Esophagus muscularis mucosa (tissue), 4 donors: ENCODE data around the gene HTR3C. TPM values are rescaled to one million over a fixed set of nuclear protein-coding genes. Genes with fewer than 3 reads are reported as not detected.

Source experiments
- DNase-seq: peaks from one replicate; pipeline ENCODE4 v3.0.0-alpha.2; 2017; ENCODE audit errors: extremely low spot score
- H3K27ac ChIP-seq, 4 donors: fragments of 200-600 bp; sonication (generic); replicated peaks in 1 of 4; 1 replicate in 3 of 4; 2 replicates in 1 of 4; pipeline ENCODE4 v1.5.1; 2016 to 2019; ENCODE audit warnings: mild to moderate bottlenecking in 1 of 4
- H3K27me3 ChIP-seq, 4 donors: fragments of 200-600 bp; sonication (generic); one replicate each; pipeline versions ENCODE4 v1.5.1 to v1.6.0; 2016 to 2019
- H3K36me3 ChIP-seq, 4 donors: fragments of 200-600 bp; sonication (generic); one replicate each; pipeline ENCODE4 v1.5.1; 2016 to 2019
- H3K4me1 ChIP-seq, 4 donors: fragments of 200-600 bp; sonication (generic); one replicate each; pipeline ENCODE4 v1.5.1; 2016 to 2019
- H3K4me3 ChIP-seq, 4 donors: fragments of 200-600 bp; sonication (generic); 1 replicate in 2 of 4; 2 replicates in 2 of 4; pipeline ENCODE4 v1.5.1; 2016 to 2019; ENCODE audit warnings: mild to moderate bottlenecking in 4 of 4, moderate library complexity in 1 of 4
- H3K9me3 ChIP-seq, 4 donors: fragments of 200-600 bp; sonication (generic); 1 replicate in 3 of 4; 2 replicates in 1 of 4; pipeline ENCODE4 v1.5.1; 2016 to 2019
- CTCF ChIP-seq, 3 experiments: fragments of 200-600 bp in 2 of 3; fragments of 450-650 bp in 1 of 3; sonication (generic) in 2 of 3; IDR thresholded peaks; one replicate each; pipeline ENCODE4 v1.5.1; 2017 to 2019; ENCODE audit warnings: antibody characterized with exemption in 3 of 3, mild to moderate bottlenecking in 2 of 3, moderate library complexity in 1 of 3
- EP300 ChIP-seq: sonication (generic); formaldehyde crosslinking; IDR thresholded peaks from one replicate; pipeline ENCODE4 v1.6.1; 2017; ENCODE audit warnings: antibody characterized with exemption
- POLR2A ChIP-seq: fragments of 450-650 bp; IDR thresholded peaks from one replicate; pipeline ENCODE4 v1.6.1; 2017; ENCODE audit warnings: antibody characterized with exemption, moderate library complexity, mild to moderate bottlenecking, low read depth
- POLR2AphosphoS5 ChIP-seq, 2 donors: sonication (generic); formaldehyde crosslinking; IDR thresholded peaks; one replicate each; pipeline ENCODE4 v1.6.1; 2017; ENCODE audit warnings: antibody characterized with exemption in 2 of 2
- WGBS: methylation state at CpG from one replicate; pipeline ENCODE4 v1.1.5; 2018; 5-methylcytosine and 5-hydroxymethylcytosine counted together
- intact Hi-C: fragments of 100-400 bp; cut with DNase I; formaldehyde crosslinking; loops from one replicate; pipeline ENCODE4 v1.15.1; 2023
- total RNA-seq, 4 donors: library from RNA; depleted of rRNA; stranded (reverse); fragments of >200 nt; gene quantifications; one replicate each; pipeline versions ENCODE4 v1.1.0 to v1.2.1, GENCODE V29; 2016

The HTR3C gene
- total RNA-seq, 4 donors from 2014 or later, result not detected

GRCh38 chr3:184016169-184016570, 36.7 kb upstream of the HTR3C start:
- Histone ChIP-seq H3K9me3 (no peaks in the 10 kb centered on the region), H3K27me3 (no peaks in the 10 kb centered on the region), H3K36me3 (peaks cover 7 to 27% (median 18%) of the 10 kb centered on the region in 4 donors), H3K4me1 (peaks cover 3 to 25% (median 21%) of the 10 kb centered on the region in 4 donors), H3K4me3 (peak overlapping the region in 2 of 4 donors; percentile 87 to 99), H3K27ac (no peak overlapping the region)
- WGBS, result 78% methylated on average over 5 of the region's 5 CpGs
- TF ChIP-seq EP300 (no peak), CTCF (IDR thresholded peaks at IDR 0.05) (no peak), POLR2A (no peak), POLR2AphosphoS5 (IDR thresholded peaks at IDR 0.05) (no peak)
- DNase-seq, result no peak
- intact Hi-C loops, result loop anchor here (2.0 to 5.0 kb wide), 2 partner anchors 119 to 231 kb away; partner anchors contain the start of genes ALG3, EEF1AKMT4 and EIF2B5

GRCh38 chr3:184016811-184017671, 35.8 kb upstream of the HTR3C start:
- no peak for TF ChIP-seq EP300
- TF ChIP-seq POLR2AphosphoS5 (IDR thresholded peaks at IDR 0.05), result no peak
- peak; percentile 85 to 99 (median 98) for TF ChIP-seq CTCF (IDR thresholded peaks at IDR 0.05)
- H3K4me1 ChIP-seq, result peaks cover 3 to 25% (median 21%) of the 10 kb centered on the region in 4 donors
- H3K27ac ChIP-seq, result peak overlapping the region; percentile 80 to 84 (median 84)
- no peak for DNase-seq
- intact Hi-C loops, result loop anchor here (2.0 to 5.0 kb wide), 2 partner anchors 118 to 230 kb away; partner anchors contain the start of genes ALG3, EEF1AKMT4 and EIF2B5
- 19% methylated on average over 30 of the region's 57 CpGs for WGBS
- no peaks in the 10 kb centered on the region for H3K9me3 ChIP-seq
- H3K36me3 ChIP-seq, result peaks cover 7 to 18% (median 13%) of the 10 kb centered on the region in 4 donors
- H3K4me3 ChIP-seq, result peak overlapping the region; percentile 87 to 99 (median 93)
- no peaks in the 10 kb centered on the region for H3K27me3 ChIP-seq

GRCh38 chr3:184017672-184018423, 35.0 kb upstream of the HTR3C start, which contains the start of gene ABCC5:
Gene ABCC5 (minus strand): TSS chr3:184017884. CDS start chr3:184014392, 3,492 bp downstream.
- peaks cover 7 to 13% (median 10%) of the 10 kb centered on the region in 4 donors for H3K36me3 ChIP-seq
- no peaks in the 10 kb centered on the region for H3K27me3 ChIP-seq
- peak; percentile 97 for DNase-seq
- H3K9me3 ChIP-seq, result no peaks in the 10 kb centered on the region
- peak within 1 kb of the TSS; percentile 80 to 84 (median 84) for H3K27ac ChIP-seq
- WGBS, result under 1% methylated on average over 40 of the region's 55 CpGs
- H3K4me3 ChIP-seq, result peak within 1 kb of the TSS; percentile 87 to 99 (median 93)
- TF ChIP-seq POLR2A (no peak), CTCF (IDR thresholded peaks at IDR 0.05) (peak in 2 of 3 experiments; percentile 24 to 55), EP300 (no peak), POLR2AphosphoS5 (IDR thresholded peaks at IDR 0.05) (peak; percentile 71 to 87)
- intact Hi-C loops, result loop anchor here (2.0 to 5.0 kb wide), 2 partner anchors 117 to 229 kb away; partner anchors contain the start of genes ALG3, EEF1AKMT4 and EIF2B5
- peaks cover 3 to 25% (median 21%) of the 10 kb centered on the region in 4 donors for H3K4me1 ChIP-seq

GRCh38 chr3:184018424-184018973, 34.3 kb upstream of the HTR3C start:
- Histone ChIP-seq H3K4me1 (peaks cover 3 to 25% (median 21%) of the 10 kb centered on the region in 4 donors), H3K4me3 (peak overlapping the region; percentile 87 to 99 (median 93)), H3K27ac (peak overlapping the region; percentile 80 to 84 (median 84)), H3K9me3 (no peaks in the 10 kb centered on the region), H3K36me3 (peaks cover 4 to 8% (median 6%) of the 10 kb centered on the region in 4 donors), H3K27me3 (no peaks in the 10 kb centered on the region)
- intact Hi-C loops, result loop anchor here (5.0 kb wide), 1 partner anchor 229 kb away; the partner anchor contains the start of genes ALG3 and EEF1AKMT4
- WGBS, result 90% methylated on average over 21 of the region's 21 CpGs
- TF ChIP-seq POLR2A (no peak), POLR2AphosphoS5 (IDR thresholded peaks at IDR 0.05) (no peak), EP300 (no peak)
- DNase-seq, result no peak
